Breast epithelium (tissue), 4 donors: Measurements from ENCODE around the gene NAALADL2. TPM values are rescaled to one million over a fixed set of nuclear protein-coding genes. Genes with fewer than 3 reads are reported as not detected.

Source experiments
- DNase-seq, 2 donors: peaks; one replicate each; pipeline ENCODE4 v3.0.0-alpha.2; 2019; ENCODE audit warnings: low spot score in 2 of 2
- H3K27ac ChIP-seq, 2 donors: fragments of 200-600 bp; sonication (generic) in 1 of 2; one replicate each; pipeline ENCODE4 v1.5.1; 2016 to 2019; ENCODE audit warnings: mild to moderate bottlenecking in 1 of 2
- H3K27me3 ChIP-seq, 2 donors: fragments of 200-600 bp; sonication (generic) in 1 of 2; one replicate each; pipeline versions ENCODE4 v1.5.1 to v1.6.0; 2017 to 2019; ENCODE audit warnings: control low read depth in 1 of 2, mild to moderate bottlenecking in 1 of 2
- H3K36me3 ChIP-seq: fragments of 200-600 bp; one replicate; pipeline ENCODE4 v1.5.1; 2019
- H3K4me1 ChIP-seq, 2 donors: fragments of 200-600 bp; sonication (generic); one replicate each; pipeline ENCODE4 v1.5.1; 2016 to 2019; ENCODE audit warnings: control low read depth in 1 of 2
- H3K4me3 ChIP-seq, 3 donors: fragments of 200-600 bp; sonication (generic); 1 replicate in 2 of 3; 2 replicates in 1 of 3; pipeline ENCODE4 v1.5.1; 2016 to 2019; ENCODE audit warnings: mild to moderate bottlenecking in 3 of 3, moderate library complexity in 2 of 3
- H3K9me3 ChIP-seq, 2 donors: fragments of 200-600 bp; sonication (generic) in 1 of 2; one replicate each; pipeline ENCODE4 v1.5.1; 2016 to 2019; ENCODE audit warnings: control low read depth in 1 of 2
- CTCF ChIP-seq, 3 donors: fragments of 450-650 bp; IDR thresholded peaks; one replicate each; pipeline ENCODE4 v1.5.1; 2016 to 2017; ENCODE audit warnings: antibody characterized with exemption in 3 of 3, mild to moderate bottlenecking in 3 of 3, moderate library complexity in 3 of 3
- POLR2A ChIP-seq: fragments of 450-650 bp; IDR thresholded peaks from one replicate; pipeline ENCODE4 v1.6.1; 2016; ENCODE audit warnings: antibody characterized with exemption, mild to moderate bottlenecking, moderate library complexity
- POLR2AphosphoS5 ChIP-seq, 3 donors: sonication (generic); formaldehyde crosslinking; IDR thresholded peaks; one replicate each; pipeline ENCODE4 v1.6.1; 2017; ENCODE audit warnings: antibody characterized with exemption in 3 of 3
- intact Hi-C: fragments of 100-400 bp; cut with DNase I; formaldehyde crosslinking; loops from one replicate; pipeline ENCODE4 v1.15.1; 2023; ENCODE audit warnings: low total_unique reads
- total RNA-seq, 3 donors: library from RNA; depleted of rRNA; stranded (reverse); fragments of >200 nt; gene quantifications; one replicate each; pipeline ENCODE4 v1.1.0, GENCODE V29; 2016

NAALADL2 gene
- total RNA-seq, 3 donors from 2014 or later: 12.0 to 69.5 (median 53.9) TPM

- TF ChIP-seq CTCF (IDR thresholded peaks at IDR 0.05) (no peak), POLR2A (no peak), POLR2AphosphoS5 (IDR thresholded peaks at IDR 0.05) (no peak)
- H3K27me3 ChIP-seq: no peaks in the 10 kb centered on the region
- H3K27ac ChIP-seq: no peak overlapping the region
- no peak overlapping the region for H3K4me3 ChIP-seq
- peaks cover 4% of the 10 kb centered on the region for H3K36me3 ChIP-seq
- no peak for DNase-seq
- H3K4me1 ChIP-seq: no peaks in the 10 kb centered on the region
- intact Hi-C loops: no loop called here
- no peaks in the 10 kb centered on the region for H3K9me3 ChIP-seq
Observed at GRCh38 chr3:174821477-174821876, 37.7 kb upstream of the NAALADL2 start.

- Histone ChIP-seq H3K4me3 (no peak overlapping the region), H3K27me3 (no peaks in the 10 kb centered on the region), H3K4me1 (no peaks in the 10 kb centered on the region), H3K27ac (no peak overlapping the region), H3K9me3 (no peaks in the 10 kb centered on the region), H3K36me3 (peaks cover 4% of the 10 kb centered on the region)
- no peak for DNase-seq
- intact Hi-C loops: no loop called here
- no peak for TF ChIP-seq CTCF (IDR thresholded peaks at IDR 0.05)
- TF ChIP-seq POLR2AphosphoS5 (IDR thresholded peaks at IDR 0.05): no peak
- TF ChIP-seq POLR2A: no peak
Observed at GRCh38 chr3:174822320-174822719, 36.8 kb upstream of the NAALADL2 start.

DNA sequence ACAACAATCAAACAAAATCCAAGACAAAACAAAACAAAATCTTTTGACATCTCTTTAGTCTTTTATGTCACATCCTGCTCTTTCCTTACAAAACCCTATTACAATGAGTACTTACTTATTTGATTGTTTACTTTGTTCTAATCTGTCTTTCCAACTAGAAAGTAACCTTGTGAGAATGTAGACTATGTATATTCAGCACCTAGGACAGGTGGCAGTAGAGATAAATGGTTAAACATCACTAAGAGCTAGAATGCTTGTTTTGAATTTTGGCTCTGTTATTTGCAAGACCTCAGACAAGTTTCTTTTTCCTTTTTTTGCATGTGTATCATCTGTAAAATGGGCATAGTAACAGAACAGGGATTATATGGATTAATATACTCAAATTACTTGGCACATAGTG lies 33.1 kb upstream of the NAALADL2 start:
- H3K27me3 ChIP-seq: no peaks in the 10 kb centered on the region
- no peak for DNase-seq
- no peak overlapping the region for H3K4me3 ChIP-seq
- no peak overlapping the region for H3K27ac ChIP-seq
- intact Hi-C loops: no loop called here
- H3K9me3 ChIP-seq: no peaks in the 10 kb centered on the region
- TF ChIP-seq POLR2AphosphoS5 (IDR thresholded peaks at IDR 0.05) (no peak), POLR2A (no peak), CTCF (IDR thresholded peaks at IDR 0.05) (no peak)
- H3K4me1 ChIP-seq: no peaks in the 10 kb centered on the region
- peaks cover 4% of the 10 kb centered on the region for H3K36me3 ChIP-seq

GRCh38 chr3:174844746-174845145 lies 14.4 kb upstream of the NAALADL2 start:
- intact Hi-C loops: no loop called here
- peaks cover 0 to under 1% of the 10 kb centered on the region in 2 donors for H3K9me3 ChIP-seq

DNA sequence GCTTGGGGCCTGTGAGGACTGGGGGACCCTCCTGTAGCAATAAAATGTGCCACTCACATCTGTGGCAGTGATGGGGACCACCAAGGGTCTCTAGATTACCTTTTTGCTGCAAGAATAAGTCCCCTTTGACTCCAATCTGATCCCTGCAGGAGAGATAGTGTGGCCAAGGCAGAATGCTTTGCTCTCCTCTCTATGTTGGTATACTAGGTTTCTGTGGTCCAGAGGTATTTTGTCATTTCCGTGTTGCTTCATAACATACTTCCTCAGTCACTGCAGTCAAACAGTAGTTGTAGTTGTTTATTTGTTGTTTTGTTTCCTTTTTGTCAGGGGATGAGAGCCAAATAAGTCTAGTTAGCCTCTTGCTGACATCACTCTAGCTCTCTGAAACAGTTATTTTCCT lies 13.1 kb upstream of the NAALADL2 start:
- no peaks in the 10 kb centered on the region for H3K27me3 ChIP-seq
- intact Hi-C loops: no loop called here
- H3K4me3 ChIP-seq: no peak overlapping the region
- no peak overlapping the region for H3K27ac ChIP-seq
- no peaks in the 10 kb centered on the region for H3K36me3 ChIP-seq
- TF ChIP-seq POLR2AphosphoS5 (IDR thresholded peaks at IDR 0.05): no peak
- no peak for TF ChIP-seq CTCF (IDR thresholded peaks at IDR 0.05)
- TF ChIP-seq POLR2A: no peak
- no peaks in the 10 kb centered on the region for H3K4me1 ChIP-seq
- DNase-seq: no peak
- peaks cover 0 to 11% of the 10 kb centered on the region in 2 donors for H3K9me3 ChIP-seq

More at GRCh38 chr3:174844746-174845145, 14.4 kb upstream of the NAALADL2 start:
- TF ChIP-seq POLR2A: no peak
- TF ChIP-seq CTCF (IDR thresholded peaks at IDR 0.05): no peak
- TF ChIP-seq POLR2AphosphoS5 (IDR thresholded peaks at IDR 0.05): no peak
- no peak overlapping the region for H3K4me3 ChIP-seq
- no peak overlapping the region for H3K27ac ChIP-seq
- no peak for DNase-seq
- no peaks in the 10 kb centered on the region for H3K4me1 ChIP-seq
- H3K36me3 ChIP-seq: no peaks in the 10 kb centered on the region
- H3K27me3 ChIP-seq: no peaks in the 10 kb centered on the region
